ENCODE results near the gene NES. TPM values are rescaled to one million over a fixed set of nuclear protein-coding genes. Genes with fewer than 3 reads are reported as not detected.

NES gene
- total RNA-seq, 1 experiment from 2014 or later = 6.8 TPM

DNA sequence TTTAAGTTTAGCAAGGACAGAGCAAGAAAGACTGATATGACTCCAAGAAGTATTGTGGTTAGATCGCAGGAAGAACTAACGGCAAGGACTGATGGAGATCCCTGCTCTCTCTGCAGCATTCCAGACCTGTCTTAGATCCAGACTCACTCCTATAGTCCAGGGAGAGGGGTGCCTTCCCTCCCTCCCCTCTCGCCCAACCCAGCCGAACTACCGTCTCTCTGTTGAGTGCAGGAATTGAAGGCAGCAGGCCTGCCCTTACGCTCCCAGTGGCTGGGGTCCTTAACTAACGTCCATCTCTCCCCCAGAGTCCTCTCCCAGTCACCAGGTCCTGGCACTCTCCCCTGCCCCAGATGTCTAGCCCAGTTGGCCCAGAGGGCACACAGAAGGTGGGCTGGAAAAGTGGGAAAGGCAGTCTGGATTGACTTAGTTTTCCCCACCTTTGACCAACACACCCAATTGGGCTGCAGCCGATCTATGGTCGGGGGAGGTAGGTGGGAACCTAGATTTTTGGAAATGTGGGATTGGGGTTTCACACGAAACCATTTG, 27.0 kb upstream of the NES start:
- no peaks in the 10 kb centered on the region for H4K20me1 ChIP-seq (ENCODE audit: insufficient read depth)
- H3K4me2 ChIP-seq = peak overlapping the region; percentile 92
- no peaks in the 10 kb centered on the region for H3K9me3 ChIP-seq (ENCODE audit: insufficient read depth, low read depth)
- peak overlapping the region; percentile 55 for H3K27ac ChIP-seq
- H2AFZ ChIP-seq = no peak overlapping the region; the same call in 1 of the 2 replicates
- TF ChIP-seq, protein P1, sequence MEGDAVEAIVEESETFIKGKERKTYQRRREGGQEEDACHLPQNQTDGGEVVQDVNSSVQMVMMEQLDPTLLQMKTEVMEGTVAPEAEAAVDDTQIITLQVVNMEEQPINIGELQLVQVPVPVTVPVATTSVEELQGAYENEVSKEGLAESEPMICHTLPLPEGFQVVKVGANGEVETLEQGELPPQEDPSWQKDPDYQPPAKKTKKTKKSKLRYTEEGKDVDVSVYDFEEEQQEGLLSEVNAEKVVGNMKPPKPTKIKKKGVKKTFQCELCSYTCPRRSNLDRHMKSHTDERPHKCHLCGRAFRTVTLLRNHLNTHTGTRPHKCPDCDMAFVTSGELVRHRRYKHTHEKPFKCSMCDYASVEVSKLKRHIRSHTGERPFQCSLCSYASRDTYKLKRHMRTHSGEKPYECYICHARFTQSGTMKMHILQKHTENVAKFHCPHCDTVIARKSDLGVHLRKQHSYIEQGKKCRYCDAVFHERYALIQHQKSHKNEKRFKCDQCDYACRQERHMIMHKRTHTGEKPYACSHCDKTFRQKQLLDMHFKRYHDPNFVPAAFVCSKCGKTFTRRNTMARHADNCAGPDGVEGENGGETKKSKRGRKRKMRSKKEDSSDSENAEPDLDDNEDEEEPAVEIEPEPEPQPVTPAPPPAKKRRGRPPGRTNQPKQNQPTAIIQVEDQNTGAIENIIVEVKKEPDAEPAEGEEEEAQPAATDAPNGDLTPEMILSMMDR (conservative IDR thresholded peaks at IDR 0.05) = no peak
- TF ChIP-seq EZH2 (IDR thresholded peaks at IDR 0.05; ENCODE audit: low read depth) = no peak
- CTCF ChIA-PET = interaction anchor here (8.4 kb wide), 1 partner anchor 14 kb away, joined by 109 read pairs; no protein-coding TSS in a partner anchor
- intact Hi-C loops (cut with micrococcal nuclease; ENCODE audit: unreplicated experiment) = no loop called here
- BruUV-seq (replicated peaks) = no TSS peak
- no peaks in the 10 kb centered on the region for H3K9me2 ChIP-seq (ENCODE audit: insufficient read depth)
- peaks cover 10% of the 10 kb centered on the region for H3F3A ChIP-seq (ENCODE audit: insufficient read depth, low read depth)
- POLR2A ChIA-PET (ENCODE audit: unreplicated experiment) = interaction anchor here (0.6 to 2.3 kb wide), 3 partner anchors 12 to 204 kb away, joined by 12 to 28 read pairs (median 15); partner anchors contain the start of gene MEF2D
- peaks cover 30% of the 10 kb centered on the region for H3K79me2 ChIP-seq (ENCODE audit: low read depth)
- peaks cover 29% of the 10 kb centered on the region for H3K4me1 ChIP-seq (replicated peaks; ENCODE audit: insufficient read depth)
- no peaks in the 10 kb centered on the region; the same call in 1 of the 2 replicates for H3K36me3 ChIP-seq (ENCODE audit: low read depth)
- H3K27me3 ChIP-seq (ENCODE audit: insufficient read depth, low read depth) = no peaks in the 10 kb centered on the region
- no peak for DNase-seq
- peak overlapping the region; percentile 79 for H3K4me3 ChIP-seq

DNA sequence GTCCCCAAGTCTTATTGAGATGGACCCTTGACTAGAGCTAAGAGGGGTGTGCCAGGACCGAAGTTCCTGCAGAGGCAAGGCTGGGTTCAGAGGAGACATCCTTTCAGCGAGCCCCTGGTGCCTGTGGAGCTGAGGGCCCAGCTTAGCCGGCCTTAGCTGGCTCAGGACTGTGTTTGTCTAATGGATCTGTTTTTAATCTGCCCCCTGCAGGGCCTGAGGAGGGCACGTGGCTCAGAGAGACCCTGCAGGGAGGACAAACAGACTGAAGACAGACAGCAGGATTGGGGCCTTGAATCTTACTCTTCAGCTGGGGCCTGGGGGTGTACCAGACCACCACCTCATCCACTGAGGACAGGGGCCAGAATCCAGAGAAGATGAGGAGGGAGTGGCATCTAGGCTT, 26.5 kb upstream of the NES start:
- Histone ChIP-seq H3K4me1 (replicated peaks; ENCODE audit: insufficient read depth) (peaks cover 25% of the 10 kb centered on the region), H3K9me2 (ENCODE audit: insufficient read depth) (no peaks in the 10 kb centered on the region), H3K9me3 (ENCODE audit: insufficient read depth, low read depth) (no peaks in the 10 kb centered on the region), H3K4me2 (peak overlapping the region; percentile 92), H3K79me2 (ENCODE audit: low read depth) (peaks cover 30% of the 10 kb centered on the region), H3K27me3 (ENCODE audit: insufficient read depth, low read depth) (no peaks in the 10 kb centered on the region), H3K27ac (no peak overlapping the region), H2AFZ (no peak overlapping the region), H3K36me3 (ENCODE audit: low read depth) (no peaks in the 10 kb centered on the region; the same call in 1 of the 2 replicates), H3F3A (ENCODE audit: insufficient read depth, low read depth) (peaks cover 10% of the 10 kb centered on the region), H3K4me3 (peak overlapping the region; percentile 79; the same call in 1 of the 2 replicates), H4K20me1 (ENCODE audit: insufficient read depth) (no peaks in the 10 kb centered on the region)
- no peak for DNase-seq
- BruUV-seq (replicated peaks) = no TSS peak
- intact Hi-C loops (cut with micrococcal nuclease; ENCODE audit: unreplicated experiment) = no loop called here
- TF ChIP-seq, protein P1 (conservative IDR thresholded peaks at IDR 0.05) = no peak; the same call in 1 of the 2 replicates
- TF ChIP-seq EZH2 (IDR thresholded peaks at IDR 0.05; ENCODE audit: low read depth) = no peak
- ChIA-PET CTCF (interaction anchor here (8.4 kb wide), 1 partner anchor 13 kb away, joined by 109 read pairs; no protein-coding TSS in a partner anchor), POLR2A (ENCODE audit: unreplicated experiment) (interaction anchor here (0.6 kb wide), 1 partner anchor 203 kb away, joined by 15 read pairs; the partner anchor contains the start of gene MEF2D)

DNA sequence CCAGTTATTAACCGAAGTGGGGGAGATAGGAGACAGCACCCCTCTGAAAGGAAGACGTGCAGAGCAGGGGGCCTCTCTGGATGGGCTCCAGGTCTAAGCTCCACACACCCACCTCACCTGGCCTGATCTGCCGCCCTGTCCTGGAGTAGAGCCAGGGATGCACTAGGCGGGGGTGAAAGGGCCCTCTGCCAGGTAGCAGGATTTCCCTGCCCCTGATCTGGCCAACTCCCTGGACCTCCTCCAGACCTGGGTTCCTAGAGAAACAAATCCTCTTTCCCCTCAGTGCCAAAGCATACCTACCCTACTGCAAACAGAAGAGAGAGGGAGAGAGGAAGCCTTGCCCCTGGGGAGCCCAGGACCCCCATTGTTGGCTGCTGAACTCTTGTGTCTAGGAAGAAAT, 26.1 kb upstream of the NES start:
- H3K4me2 ChIP-seq = peak overlapping the region; percentile 92
- POLR2A ChIA-PET (ENCODE audit: unreplicated experiment) = interaction anchor here (0.6 to 0.7 kb wide), 4 partner anchors 9 to 202 kb away, joined by 4 to 10 read pairs (median 6); no protein-coding TSS in a partner anchor
- no peaks in the 10 kb centered on the region for H3K27me3 ChIP-seq (ENCODE audit: insufficient read depth, low read depth)
- peaks cover 30% of the 10 kb centered on the region for H3K79me2 ChIP-seq (ENCODE audit: low read depth)
- no peaks in the 10 kb centered on the region for H3K9me3 ChIP-seq (ENCODE audit: insufficient read depth, low read depth)
- H3K27ac ChIP-seq = no peak overlapping the region
- H3F3A ChIP-seq (ENCODE audit: insufficient read depth, low read depth) = peaks cover 10% of the 10 kb centered on the region
- no peaks in the 10 kb centered on the region for H4K20me1 ChIP-seq (ENCODE audit: insufficient read depth)
- CTCF ChIA-PET = interaction anchor here (0.6 to 8.4 kb wide), 2 partner anchors 9 to 13 kb away, joined by 4 to 109 read pairs; no protein-coding TSS in a partner anchor
- H2AFZ ChIP-seq = no peak overlapping the region
- intact Hi-C loops (cut with micrococcal nuclease; ENCODE audit: unreplicated experiment) = no loop called here
- H3K4me3 ChIP-seq = peak overlapping the region; percentile 79; the same call in 1 of the 2 replicates
- no TSS peak for BruUV-seq (replicated peaks)
- no peak for DNase-seq
- no peak for TF ChIP-seq EZH2 (IDR thresholded peaks at IDR 0.05; ENCODE audit: low read depth)
- TF ChIP-seq, protein P1 (conservative IDR thresholded peaks at IDR 0.05) = no peak
- no peaks in the 10 kb centered on the region for H3K9me2 ChIP-seq (ENCODE audit: insufficient read depth)
- peaks cover 25% of the 10 kb centered on the region for H3K4me1 ChIP-seq (replicated peaks; ENCODE audit: insufficient read depth)
- H3K36me3 ChIP-seq (ENCODE audit: low read depth) = no peaks in the 10 kb centered on the region; the same call in 1 of the 2 replicates

Measured in PC-9 (cell line).